Erythroblast (primary cell): Measurements from ENCODE around the gene SLC44A1.

Source experiments
- DNase-seq, 2 experiments: peaks; one replicate each; lab custom pipeline; 2025; lab: John Stamatoyannopoulos, UW
- GATA1 ChIP-seq: IDR thresholded peaks from 2 replicates; pipeline ENCODE4 v1.6.1; 2011; ENCODE audit warnings: low read depth, mild to moderate bottlenecking, control low read depth, low read length, moderate library complexity
- POLR2A ChIP-seq: IDR thresholded peaks from 2 replicates; pipeline ENCODE4 v1.6.1; 2011; ENCODE audit warnings: mild to moderate bottlenecking, low read length

SLC44A1 gene

GRCh38 chr9:105226055-105226454 lies 18.4 kb upstream of the SLC44A1 start:
- DNase-seq: no peak
- TF ChIP-seq POLR2A (no peak), GATA1 (no peak)

- TF ChIP-seq GATA1: no peak
- no peak for TF ChIP-seq POLR2A
- no peak for DNase-seq
Measured at GRCh38 chr9:105232207-105232606, 12.2 kb upstream of the SLC44A1 start.

- no peak for TF ChIP-seq POLR2A
- no peak for TF ChIP-seq GATA1
- DNase-seq: no peak
Measured at GRCh38 chr9:105233873-105234272, 10.6 kb upstream of the SLC44A1 start.

GRCh38 chr9:105236261-105236660 lies 8.2 kb upstream of the SLC44A1 start:
- TF ChIP-seq GATA1: no peak
- no peak for TF ChIP-seq POLR2A
- DNase-seq: no peak

- TF ChIP-seq POLR2A (no peak), GATA1 (no peak)
Measured at GRCh38 chr9:105237246-105237645, 7.2 kb upstream of the SLC44A1 start.

GRCh38 chr9:105238302-105238701 lies 6.1 kb upstream of the SLC44A1 start:
- TF ChIP-seq GATA1 (no peak), POLR2A (no peak)
- no peak for DNase-seq

More at GRCh38 chr9:105237246-105237645, 7.2 kb upstream of the SLC44A1 start:
- no peak for DNase-seq

GRCh38 chr9:105241356-105242043 lies 3.0 kb upstream of the SLC44A1 start:
- no peak for DNase-seq
- TF ChIP-seq POLR2A: no peak
- TF ChIP-seq GATA1: no peak

- TF ChIP-seq POLR2A: no peak
- no peak for TF ChIP-seq GATA1
- DNase-seq: no peak
Measured at GRCh38 chr9:105242062-105242461, 2.4 kb upstream of the SLC44A1 start.

- DNase-seq: peak; percentile 12 to 22
- no peak for TF ChIP-seq GATA1
- TF ChIP-seq POLR2A: no peak
Measured at GRCh38 chr9:105242557-105242956, 1.9 kb upstream of the SLC44A1 start.

GRCh38 chr9:105243015-105243686 lies 1.3 kb upstream of the SLC44A1 start:
- peak; percentile 38 to 40 for DNase-seq
- TF ChIP-seq POLR2A (no peak), GATA1 (no peak)

- TF ChIP-seq GATA1: no peak
- no peak for TF ChIP-seq POLR2A
- no peak for DNase-seq
Measured at GRCh38 chr9:105244734-105245028, 230 bp downstream of the SLC44A1 start.

GRCh38 chr9:105245029-105245890 lies 809 bp downstream of the SLC44A1 start:
- peak; percentile 39 for TF ChIP-seq POLR2A
- no peak for TF ChIP-seq GATA1
- DNase-seq: peak; percentile 33 to 57

GRCh38 chr9:105245891-105246161 lies 1.4 kb downstream of the SLC44A1 start:
- DNase-seq: no peak

GRCh38 chr9:105246656-105247173 lies 2.3 kb downstream of the SLC44A1 start:
- peak in 1 of 2 experiments; percentile 18 for DNase-seq
- TF ChIP-seq GATA1: no peak
- TF ChIP-seq POLR2A: peak; percentile 38

More at GRCh38 chr9:105245891-105246161, 1.4 kb downstream of the SLC44A1 start:
- TF ChIP-seq GATA1 (no peak), POLR2A (peak; percentile 9)

GRCh38 chr9:105248691-105249090 lies 4.2 kb downstream of the SLC44A1 start:
- DNase-seq: no peak

More at GRCh38 chr9:105248691-105249090, 4.2 kb downstream of the SLC44A1 start:
- no peak for TF ChIP-seq GATA1
- no peak for TF ChIP-seq POLR2A
